ENCODE data around the gene ACAP3.

Gene ACAP3

DNA sequence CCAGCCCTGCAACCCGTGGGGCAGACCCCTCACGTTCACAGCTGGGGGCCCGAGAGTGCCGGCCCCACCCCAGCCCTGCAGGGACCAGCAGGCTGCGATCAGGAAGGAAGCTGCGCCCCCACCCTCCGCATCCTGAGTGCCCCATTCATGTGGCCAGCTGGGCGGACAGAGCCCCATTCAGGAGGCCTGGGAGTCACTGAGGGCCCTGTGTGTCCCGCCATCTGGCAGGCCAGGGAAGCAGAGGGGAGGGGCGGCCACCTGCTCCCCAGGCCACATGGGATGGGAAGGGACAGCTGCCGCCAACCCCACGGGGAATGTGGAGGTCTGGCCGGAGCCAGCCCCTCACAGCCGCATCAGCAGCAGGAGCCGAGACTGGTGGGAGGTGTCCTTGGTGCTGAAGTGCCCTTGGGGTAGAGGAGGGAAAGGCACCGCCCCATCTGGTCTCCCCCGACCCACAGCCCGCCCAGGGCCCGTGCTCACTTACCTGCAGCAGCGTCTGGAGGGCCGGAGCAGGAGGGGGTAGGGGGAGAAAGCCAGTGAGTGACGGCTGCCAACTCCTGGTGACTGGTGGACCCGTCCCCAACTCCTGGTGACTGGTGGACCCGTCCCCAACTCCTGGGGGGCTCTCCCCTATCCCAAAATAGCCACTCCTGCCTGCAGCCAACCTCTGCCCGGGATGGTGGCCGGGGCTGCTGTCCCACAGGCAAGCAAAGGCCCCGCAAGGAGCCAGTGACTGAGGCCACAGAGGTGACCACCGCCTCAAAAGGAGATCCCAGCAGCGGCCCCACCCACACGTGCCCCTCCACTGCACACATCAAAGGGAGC is 8.7 kb downstream of the ACAP3 start:
- DNase-seq, result no peak

DNA sequence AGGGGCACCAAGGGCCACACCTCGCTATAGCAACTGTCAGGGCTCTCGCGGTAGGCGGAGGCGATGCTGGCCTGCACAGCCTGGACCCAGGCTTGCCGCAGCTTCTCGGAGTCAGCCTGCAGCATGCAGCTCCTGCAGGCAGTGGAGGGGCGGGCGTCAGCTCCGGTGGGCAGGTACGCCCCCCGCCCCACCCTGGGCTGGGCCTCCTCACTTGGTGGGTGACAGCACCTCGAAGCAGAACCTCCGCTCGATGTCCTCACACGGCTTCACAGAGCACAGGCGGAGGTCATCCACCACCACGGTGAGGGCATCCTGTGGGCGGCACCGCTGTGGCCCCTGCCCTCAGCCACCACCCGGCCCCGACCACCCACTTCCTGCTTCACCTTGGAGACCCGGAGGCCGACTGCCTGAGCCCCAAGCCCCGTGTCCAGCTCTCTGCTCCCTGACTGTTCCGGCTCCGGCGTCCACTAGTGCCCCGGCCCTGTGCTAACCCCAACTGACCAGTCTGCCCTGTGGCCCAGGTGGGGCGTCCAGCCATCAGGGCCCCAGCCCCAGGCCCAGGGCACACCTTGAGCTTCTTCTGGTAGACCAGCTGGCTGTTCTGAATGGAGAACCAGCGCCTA is 9.8 kb downstream of the ACAP3 start:
- no peak for DNase-seq

DNA sequence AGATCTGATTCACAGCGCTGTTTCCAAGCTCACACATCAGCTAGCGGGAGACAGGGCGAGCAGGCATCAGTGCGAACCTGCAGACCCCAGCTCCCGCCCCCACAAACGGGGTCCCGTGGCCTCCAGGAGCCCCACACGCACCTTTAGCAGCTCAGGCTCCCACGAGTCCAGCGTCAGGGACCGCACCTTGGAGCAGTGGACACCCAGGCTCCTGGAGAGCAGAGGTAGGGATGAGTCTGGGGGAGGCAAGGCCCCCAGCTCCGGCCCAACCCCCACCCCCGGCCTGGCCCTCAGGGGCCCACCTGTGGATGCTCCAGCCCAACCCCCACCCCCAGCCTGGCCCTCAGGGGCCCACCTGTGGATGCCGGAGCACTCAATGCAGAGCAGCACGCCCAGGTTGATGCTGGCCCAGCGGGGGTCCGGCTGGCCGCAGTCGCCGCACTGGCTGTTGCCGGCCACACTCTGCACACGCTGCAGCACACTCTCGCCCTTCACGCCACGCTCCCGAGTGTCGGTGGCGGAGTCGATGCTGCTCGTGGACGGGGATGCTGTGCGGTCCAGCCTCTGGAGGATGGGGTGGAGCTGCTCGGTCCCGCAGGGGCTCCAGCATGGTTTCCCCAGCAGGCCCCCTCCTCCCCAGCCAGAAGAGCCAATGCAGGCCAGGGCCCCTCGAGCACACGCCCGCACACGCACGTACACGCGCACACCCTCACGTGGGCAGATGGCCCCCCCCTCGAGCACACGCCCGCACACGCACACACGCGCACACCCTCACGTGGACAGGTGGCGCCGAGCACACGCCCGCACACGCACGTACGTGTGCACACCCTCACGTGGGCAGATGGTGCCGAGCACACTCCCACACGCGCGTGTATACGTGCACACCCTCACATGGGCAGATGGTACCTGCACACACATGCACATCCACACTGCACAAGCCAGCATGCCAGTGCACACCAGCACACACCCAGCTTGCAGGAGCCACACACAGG is 11.4 kb downstream of the ACAP3 start:
- no peak for DNase-seq

DNA sequence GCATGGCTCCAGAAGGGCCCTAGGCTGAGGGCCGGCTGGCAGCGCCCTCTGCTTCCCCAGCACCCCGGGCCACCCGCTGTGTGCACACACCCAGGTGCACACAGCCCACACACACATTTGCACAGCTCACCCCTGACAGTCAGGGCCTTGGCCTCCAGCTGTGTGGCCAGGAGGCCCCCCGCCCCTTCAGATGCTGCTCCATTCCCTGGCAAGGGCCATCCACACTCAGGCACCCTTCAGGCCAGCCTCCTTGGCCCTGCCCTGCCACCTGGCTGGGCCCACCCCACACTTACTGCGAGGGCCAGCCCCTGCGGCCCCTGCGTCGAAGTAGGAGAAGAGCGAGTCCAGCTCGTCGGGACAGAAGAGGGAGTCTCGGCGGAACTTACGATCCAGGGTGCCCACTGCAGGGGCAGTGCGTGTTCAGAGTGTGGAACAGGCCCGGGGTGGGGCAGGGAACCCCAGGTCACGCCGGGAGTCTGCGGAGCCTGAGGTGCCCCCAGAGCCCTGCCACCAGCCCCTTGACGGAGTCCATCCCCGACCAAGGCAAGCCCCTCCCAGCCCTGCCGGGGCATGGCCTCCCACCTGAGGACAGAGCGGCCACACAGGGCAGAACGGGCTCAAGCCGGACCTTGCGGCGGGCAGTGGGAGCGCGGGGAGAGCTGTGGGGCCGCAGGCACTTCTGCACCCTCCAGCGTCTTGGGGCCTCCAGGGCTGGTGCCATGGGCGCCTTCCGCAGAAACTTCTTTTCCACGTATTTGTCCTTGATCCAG is 12.4 kb downstream of the ACAP3 start:
- DNase-seq, result no peak

DNA sequence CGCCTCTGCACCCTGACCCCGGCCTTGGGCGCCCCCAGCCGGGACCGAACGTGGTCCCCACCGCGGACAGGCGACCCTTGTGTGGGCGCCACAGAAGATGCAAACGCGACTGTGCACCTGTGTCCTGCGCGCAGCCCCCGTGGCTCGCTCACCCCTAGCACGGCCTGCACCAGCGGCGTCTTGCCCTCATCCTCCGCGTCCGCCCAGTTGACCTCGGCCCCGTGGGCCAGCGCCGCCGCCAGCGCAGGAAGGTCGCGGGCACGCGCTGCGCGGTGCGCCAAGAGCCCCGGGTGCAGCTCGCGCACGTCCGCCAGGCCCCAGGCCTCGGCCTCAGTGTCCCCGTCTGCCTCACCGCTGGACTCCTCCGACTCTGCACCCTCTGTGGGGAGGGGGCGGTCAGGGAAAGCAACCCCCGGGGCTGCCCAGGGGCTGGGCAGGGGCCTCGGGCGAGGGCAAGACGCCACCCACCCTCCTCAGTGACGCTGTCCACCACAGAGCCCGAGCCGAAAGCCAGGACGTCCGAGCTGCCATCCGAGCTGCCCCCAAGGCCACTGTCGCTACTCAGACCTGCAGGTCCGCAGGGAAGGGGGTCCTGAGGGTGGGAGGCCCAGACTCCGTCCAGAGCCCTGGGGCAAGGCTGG is 13.4 kb downstream of the ACAP3 start:
- DNase-seq, result no peak

DNA sequence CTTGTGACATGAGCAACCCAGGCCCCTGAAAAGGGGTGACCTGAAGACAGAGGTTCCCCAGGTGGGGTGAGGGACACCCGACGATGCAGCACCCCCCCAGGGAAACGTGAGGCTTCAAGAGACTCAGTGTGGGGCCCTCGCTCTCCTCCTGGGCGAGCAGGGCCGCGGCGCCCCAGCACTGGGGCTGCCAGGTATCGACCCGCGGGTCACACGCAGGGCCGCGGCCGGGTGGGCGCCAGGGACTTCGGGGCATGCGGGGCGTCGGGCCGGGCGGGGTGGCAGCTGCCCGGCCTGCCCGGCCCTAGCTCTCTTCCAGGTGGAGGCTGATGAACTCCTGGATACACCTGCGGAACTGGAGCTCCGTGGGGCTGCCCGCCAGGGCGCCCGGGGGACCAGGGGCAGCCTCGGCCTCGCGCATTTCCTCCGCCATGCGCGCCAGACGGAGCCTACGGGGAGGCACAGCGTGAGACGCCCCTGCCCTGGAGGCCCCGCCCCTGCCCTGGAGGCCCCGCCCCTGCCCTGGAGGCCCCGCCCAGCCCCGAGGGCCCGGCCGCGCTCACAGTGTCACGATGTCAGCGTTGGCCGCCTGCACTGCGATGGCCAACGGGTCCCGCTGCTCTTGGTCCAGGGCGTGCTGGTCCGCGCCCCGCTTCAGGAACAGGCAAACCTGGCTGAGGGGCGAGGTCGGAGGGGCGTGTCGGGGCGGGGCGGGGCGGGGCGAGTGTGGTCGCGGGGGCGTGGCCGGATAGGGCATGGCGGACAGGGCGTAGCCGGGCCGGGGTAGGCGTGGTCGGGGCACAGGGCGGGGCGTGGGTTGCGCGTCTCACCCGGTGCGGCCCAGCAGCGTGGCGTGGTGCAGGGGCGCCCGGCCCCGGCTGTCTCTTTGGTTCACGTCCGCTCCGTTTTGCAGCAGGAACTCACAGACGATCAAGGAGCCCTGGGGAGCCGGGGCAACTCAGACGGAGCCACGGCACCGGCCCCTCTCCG is 14.2 kb downstream of the ACAP3 start:
- no peak for DNase-seq

DNA sequence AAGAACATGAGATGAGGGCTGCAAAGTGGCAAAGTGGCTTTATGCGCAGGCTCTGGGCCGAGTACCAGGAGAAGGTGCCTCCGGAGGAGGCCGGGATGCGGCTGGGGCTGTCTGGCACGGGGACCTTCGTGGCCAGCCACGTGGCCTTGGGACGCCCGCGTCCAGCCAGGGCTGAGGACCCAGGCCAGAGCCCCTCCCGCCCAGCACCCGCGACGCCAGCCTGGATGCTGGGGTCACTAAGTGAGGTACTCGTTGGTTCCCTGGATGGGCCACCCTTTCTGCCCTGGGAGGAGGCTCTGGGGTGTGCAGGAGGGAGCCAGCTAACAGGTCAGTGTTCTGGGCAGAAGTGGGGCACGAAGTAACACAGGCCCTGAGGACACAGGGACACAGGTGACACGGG is 14.9 kb downstream of the ACAP3 start:
- DNase-seq, result no peak

DNA sequence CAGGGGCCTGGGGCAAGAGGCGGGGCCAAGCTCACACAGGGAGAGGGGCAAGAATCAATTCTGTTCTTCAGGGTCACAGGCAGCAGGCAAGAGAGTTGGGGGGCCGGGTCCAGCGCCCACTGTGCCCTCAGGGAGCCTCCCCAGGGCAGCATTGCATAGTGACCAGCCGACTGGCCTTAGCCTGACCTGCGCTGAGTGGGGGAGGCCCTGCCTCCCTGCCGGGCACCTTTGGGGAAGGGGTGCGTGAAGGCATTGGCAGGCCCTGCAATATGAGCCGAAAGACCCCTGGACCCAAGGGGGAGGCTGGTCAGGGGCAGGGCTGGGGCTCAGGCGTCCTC is 15.3 kb downstream of the ACAP3 start:
- no peak for DNase-seq

DNA sequence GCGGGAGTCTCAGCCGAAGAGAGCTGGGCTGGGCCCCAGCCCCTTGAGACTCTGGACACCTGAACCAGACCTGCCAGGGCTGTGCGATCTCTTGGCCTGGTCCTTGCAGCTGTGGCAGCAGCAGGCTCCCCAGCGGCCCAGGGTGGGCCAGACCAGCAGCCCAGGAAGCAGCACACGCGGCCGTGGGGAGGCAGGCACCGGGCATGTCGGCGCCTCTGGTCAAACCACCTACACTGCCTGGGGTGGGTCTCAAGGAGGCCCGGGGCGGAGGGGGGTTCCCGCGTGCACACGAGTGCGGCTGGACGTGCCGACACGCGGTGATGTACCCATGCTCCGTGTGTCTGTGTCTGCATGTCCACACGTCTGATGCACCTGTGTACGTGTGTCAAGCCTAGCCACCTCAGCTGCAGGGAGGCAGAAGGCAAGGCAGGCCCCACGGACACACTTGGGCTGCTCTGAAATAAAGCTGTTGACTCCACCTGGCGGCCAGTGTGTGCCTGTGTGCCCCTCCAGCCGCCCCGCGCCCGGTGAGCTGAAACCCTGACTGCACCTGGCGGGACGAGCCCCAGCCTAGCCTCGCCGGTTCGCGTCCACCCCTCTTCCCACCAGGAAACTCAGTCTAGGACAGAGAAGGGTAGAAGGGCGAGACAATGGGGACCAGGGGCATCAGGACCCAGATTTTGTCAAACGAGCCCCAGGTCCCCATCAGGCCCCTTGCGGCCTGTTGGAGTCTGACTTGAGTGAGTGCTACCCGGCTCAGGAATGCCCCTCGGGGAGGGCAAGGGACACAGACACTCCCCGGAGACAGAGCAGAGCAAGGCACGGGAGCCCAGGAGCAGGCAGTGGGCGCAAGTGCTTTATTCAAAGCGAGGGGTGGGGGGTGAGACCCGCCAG is 15.9 kb downstream of the ACAP3 start:
- peak; percentile 46 to 60 for DNase-seq

DNA sequence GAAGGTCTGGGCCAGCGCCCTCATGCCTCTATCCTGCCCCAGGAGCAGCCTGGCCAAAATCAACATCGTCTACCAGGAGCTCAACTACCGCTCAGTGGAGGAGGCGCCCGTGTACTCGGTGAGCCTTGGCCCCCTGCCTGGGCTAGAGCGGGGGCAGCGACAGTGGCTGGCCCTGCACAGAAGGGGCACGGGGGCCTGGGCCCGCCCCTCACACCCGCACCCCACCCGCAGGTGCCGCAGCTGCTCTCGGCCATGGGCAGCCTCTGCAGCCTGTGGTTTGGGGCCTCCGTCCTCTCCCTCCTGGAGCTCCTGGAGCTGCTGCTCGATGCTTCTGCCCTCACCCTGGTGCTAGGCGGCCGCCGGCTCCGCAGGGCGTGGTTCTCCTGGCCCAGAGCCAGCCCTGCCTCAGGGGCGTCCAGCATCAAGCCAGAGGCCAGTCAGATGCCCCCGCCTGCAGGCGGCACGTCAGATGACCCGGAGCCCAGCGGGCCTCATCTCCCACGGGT is 16.7 kb downstream of the ACAP3 start:
- DNase-seq, result peak in 1 of 2 experiments; percentile 35

DNA sequence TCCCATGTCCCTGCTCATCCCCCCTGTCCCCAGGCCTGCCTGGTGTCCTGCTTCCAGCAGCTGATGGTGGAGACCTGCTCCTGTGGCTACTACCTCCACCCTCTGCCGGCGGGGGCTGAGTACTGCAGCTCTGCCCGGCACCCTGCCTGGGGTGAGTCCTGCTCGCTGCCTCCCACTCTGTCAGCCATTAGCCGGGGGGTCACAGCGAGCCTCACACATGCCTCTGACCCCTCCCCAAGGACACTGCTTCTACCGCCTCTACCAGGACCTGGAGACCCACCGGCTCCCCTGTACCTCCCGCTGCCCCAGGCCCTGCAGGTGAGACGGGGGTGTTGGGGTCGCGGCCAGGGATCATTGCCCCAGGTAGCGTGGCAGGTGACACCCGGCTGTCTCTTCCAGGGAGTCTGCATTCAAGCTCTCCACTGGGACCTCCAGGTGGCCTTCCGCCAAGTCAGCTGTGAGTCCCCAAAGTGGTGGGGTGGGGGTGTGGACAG is 17.4 kb downstream of the ACAP3 start:
- DNase-seq, result no peak

DNA sequence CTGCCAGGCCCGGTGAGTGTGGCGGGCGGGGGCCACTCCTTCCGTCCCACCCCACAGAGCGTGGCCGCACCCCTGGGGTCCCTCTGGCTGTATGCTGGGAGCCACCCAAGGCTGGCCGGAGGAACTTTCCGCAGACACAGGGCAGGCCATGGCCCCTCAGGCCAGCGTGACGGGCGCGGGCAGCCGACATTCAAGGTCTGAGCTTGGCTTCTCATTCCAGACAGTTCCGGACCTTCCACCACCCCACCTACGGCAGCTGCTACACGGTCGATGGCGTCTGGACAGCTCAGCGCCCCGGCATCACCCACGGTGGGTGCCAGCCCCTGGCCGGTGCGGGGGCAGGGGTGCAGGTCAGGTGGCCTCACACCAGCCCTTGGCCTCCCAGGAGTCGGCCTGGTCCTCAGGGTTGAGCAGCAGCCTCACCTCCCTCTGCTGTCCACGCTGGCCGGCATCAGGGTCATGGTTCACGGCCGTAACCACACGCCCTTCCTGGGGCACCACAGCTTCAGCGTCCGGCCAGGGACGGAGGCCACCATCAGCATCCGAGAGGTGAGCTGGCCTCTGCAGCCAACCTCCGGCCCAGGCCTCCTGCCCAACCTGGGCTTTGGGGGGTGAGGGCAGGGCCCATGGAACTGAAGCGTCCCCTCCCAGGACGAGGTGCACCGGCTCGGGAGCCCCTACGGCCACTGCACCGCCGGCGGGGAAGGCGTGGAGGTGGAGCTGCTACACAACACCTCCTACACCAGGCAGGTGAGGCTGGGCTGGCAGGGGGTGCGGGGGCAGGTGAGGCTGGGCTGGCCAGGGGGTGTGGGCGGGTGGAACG is 20.2 kb downstream of the ACAP3 start:
- DNase-seq, result no peak

DNA sequence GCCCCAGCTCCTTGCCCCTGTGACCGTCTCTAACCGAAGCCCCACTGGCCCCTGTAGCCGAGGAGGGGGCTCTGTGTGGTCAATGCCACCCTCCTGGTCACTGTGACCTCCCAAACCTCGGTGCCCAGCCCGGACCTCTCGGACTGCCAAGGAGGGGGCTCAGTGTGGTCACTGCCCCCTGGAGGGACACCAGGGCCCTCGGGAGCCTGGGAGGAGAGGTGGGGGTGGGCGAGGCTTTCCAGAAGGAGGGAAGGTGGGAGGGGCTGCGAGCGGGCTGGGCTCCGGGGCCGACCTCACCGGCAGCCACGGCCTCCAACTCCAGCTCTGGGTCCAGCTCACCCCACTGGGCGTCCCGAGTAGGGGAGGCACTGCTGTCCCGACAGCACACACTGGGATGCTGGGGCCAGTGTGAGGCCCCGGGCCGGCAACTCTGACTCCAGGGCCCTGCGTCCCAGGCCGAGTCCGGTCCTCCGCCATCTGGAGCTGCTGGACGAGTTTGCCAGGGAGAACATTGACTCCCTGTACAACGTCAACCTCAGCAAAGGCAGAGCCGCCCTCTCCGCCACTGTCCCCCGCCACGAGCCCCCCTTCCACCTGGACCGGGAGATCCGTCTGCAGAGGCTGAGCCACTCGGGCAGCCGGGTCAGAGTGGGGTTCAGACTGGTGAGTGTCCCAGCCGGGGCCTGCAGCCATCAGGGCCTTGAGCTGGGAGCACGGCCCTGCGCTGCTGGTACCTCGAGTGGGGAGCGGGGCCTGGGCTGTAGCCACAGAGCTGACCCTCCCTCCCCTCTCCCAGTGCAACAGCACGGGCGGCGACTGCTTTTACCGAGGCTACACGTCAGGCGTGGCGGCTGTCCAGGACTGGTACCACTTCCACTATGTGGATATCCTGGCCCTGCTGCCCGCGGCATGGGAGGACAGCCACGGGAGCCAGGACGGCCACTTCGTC is 21.1 kb downstream of the ACAP3 start:
- DNase-seq, result no peak

DNA sequence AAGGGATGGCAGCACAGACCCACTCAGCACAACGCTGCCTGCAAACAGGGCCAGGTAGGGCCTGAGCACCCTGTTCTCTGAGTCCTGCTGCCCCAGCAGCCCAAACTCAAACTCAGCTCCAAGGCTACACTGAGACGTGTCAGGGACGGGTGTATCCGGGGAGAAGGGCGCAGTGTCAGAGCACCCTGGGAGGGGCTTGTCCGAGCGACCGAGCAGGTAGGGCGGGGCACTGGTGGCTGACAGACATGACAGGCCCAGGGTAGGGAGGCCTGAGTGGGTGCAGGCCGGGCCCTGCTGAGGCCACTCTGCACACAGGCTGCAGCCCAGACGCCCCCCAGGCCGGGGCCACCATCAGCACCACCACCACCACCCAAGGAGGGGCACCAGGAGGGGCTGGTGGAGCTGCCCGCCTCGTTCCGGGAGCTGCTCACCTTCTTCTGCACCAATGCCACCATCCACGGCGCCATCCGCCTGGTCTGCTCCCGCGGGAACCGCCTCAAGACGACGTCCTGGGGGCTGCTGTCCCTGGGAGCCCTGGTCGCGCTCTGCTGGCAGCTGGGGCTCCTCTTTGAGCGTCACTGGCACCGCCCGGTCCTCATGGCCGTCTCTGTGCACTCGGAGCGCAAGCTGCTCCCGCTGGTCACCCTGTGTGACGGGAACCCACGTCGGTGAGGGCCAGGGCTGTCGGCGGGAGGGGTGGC is 22.0 kb downstream of the ACAP3 start:
- DNase-seq, result no peak

DNA sequence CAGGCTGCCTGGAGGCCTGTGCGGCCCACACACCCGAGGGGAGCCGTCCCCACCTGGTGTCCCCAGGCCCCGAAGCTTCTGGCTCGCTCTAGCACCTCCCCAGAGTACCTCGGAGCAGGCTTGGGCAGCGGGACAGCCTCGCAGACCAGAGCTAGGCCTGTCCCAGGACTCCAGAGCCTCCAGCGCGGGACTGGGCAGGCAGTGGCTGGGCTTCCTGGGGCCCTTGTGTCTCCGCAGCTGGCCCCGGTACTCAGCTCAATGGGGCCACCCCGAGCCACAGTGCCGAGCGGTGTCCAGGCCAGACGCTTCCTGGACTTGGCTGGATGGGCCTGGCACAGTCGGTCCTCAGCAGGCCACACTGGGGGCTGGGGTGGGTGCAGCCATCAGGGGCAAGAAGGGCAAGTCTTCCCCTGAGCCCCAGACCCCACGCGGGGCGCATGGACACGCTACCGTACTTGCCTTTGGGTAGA is 22.6 kb downstream of the ACAP3 start:
- no peak for DNase-seq

Data from NCI-H187 (cell line).